ENCODE measurements around the gene MIF.
A peak's percentile ranks its signal among the peaks of the same experiment; 100 is the strongest.

The MIF gene

DNA sequence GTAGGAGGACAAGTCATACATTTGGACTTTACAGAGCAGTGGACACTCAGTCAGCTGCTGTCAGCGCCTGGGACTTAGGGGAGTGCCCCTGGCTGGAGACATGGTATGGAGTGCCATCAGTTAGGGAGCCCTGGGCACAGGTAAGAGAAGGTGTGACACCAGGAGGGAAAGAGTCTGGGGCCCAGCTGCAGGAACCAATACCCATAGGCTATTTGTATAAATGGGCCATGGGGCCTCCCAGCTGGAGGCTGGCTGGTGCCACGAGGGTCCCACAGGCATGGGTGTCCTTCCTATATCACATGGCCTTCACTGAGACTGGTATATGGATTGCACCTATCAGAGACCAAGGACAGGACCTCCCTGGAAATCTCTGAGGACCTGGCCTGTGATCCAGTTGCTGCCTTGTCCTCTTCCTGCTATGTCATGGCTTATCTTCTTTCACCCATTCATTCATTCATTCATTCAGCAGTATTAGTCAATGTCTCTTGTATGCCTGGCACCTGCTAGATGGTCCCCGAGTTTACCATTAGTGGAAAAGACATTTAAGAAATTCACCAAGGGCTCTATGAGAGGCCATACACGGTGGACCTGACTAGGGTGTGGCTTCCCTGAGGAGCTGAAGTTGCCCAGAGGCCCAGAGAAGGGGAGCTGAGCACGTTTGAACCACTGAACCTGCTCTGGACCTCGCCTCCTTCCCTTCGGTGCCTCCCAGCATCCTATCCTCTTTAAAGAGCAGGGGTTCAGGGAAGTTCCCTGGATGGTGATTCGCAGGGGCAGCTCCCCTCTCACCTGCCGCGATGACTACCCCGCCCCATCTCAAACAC, 850 bp upstream of the MIF start (continued):
- TF ChIP-seq, protein P1, sequence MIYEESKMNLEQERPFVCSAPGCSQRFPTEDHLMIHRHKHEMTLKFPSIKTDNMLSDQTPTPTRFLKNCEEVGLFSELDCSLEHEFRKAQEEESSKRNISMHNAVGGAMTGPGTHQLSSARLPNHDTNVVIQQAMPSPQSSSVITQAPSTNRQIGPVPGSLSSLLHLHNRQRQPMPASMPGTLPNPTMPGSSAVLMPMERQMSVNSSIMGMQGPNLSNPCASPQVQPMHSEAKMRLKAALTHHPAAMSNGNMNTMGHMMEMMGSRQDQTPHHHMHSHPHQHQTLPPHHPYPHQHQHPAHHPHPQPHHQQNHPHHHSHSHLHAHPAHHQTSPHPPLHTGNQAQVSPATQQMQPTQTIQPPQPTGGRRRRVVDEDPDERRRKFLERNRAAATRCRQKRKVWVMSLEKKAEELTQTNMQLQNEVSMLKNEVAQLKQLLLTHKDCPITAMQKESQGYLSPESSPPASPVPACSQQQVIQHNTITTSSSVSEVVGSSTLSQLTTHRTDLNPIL (CRISPR knock-in tag; IDR thresholded peaks at IDR 0.05; ENCODE audit: low read depth), result no peak
- TF ChIP-seq TOX (CRISPR knock-in tag; IDR thresholded peaks at IDR 0.05; ENCODE audit: borderline replicate concordance), result no peak

GRCh38 chr22:23894710-23895598, 771 bp downstream of the MIF start:
- ATAC-seq, result peak; percentile 62
- TF ChIP-seq ZNF8 (CRISPR knock-in tag; IDR thresholded peaks at IDR 0.05) (no peak), ARNTL (CRISPR knock-in tag; IDR thresholded peaks at IDR 0.05; ENCODE audit: borderline replicate concordance, low read depth) (no peak), BACH2 (CRISPR knock-in tag; IDR thresholded peaks at IDR 0.05; ENCODE audit: borderline replicate concordance) (no peak), ISL1 (CRISPR knock-in tag; IDR thresholded peaks at IDR 0.05) (no peak), GLIS3 (CRISPR knock-in tag; IDR thresholded peaks at IDR 0.05) (no peak), RARB (CRISPR knock-in tag; IDR thresholded peaks at IDR 0.05) (no peak), ZNF565 (CRISPR knock-in tag; conservative IDR thresholded peaks at IDR 0.05; ENCODE audit: low read depth) (no peak), ZFP30 (CRISPR knock-in tag; IDR thresholded peaks at IDR 0.05) (no peak), CSDC2 (CRISPR knock-in tag; IDR thresholded peaks at IDR 0.05) (no peak), PPARA (CRISPR knock-in tag; IDR thresholded peaks at IDR 0.05; ENCODE audit: borderline replicate concordance) (no peak), ESRRG (CRISPR knock-in tag; IDR thresholded peaks at IDR 0.05) (no peak)
- TF ChIP-seq, protein P1 (CRISPR knock-in tag; IDR thresholded peaks at IDR 0.05; ENCODE audit: low read depth), result no peak
- TF ChIP-seq, protein P2, sequence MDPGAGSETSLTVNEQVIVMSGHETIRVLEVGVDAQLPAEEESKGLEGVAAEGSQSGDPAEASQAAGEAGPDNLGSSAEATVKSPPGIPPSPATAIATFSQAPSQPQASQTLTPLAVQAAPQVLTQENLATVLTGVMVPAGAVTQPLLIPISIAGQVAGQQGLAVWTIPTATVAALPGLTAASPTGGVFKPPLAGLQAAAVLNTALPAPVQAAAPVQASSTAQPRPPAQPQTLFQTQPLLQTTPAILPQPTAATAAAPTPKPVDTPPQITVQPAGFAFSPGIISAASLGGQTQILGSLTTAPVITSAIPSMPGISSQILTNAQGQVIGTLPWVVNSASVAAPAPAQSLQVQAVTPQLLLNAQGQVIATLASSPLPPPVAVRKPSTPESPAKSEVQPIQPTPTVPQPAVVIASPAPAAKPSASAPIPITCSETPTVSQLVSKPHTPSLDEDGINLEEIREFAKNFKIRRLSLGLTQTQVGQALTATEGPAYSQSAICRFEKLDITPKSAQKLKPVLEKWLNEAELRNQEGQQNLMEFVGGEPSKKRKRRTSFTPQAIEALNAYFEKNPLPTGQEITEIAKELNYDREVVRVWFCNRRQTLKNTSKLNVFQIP (CRISPR knock-in tag; IDR thresholded peaks at IDR 0.05; ENCODE audit: borderline replicate concordance, low read depth), result no peak
- TF ChIP-seq, protein P3, sequence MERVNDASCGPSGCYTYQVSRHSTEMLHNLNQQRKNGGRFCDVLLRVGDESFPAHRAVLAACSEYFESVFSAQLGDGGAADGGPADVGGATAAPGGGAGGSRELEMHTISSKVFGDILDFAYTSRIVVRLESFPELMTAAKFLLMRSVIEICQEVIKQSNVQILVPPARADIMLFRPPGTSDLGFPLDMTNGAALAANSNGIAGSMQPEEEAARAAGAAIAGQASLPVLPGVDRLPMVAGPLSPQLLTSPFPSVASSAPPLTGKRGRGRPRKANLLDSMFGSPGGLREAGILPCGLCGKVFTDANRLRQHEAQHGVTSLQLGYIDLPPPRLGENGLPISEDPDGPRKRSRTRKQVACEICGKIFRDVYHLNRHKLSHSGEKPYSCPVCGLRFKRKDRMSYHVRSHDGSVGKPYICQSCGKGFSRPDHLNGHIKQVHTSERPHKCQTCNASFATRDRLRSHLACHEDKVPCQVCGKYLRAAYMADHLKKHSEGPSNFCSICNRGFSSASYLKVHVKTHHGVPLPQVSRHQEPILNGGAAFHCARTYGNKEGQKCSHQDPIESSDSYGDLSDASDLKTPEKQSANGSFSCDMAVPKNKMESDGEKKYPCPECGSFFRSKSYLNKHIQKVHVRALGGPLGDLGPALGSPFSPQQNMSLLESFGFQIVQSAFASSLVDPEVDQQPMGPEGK (CRISPR knock-in tag; IDR thresholded peaks at IDR 0.05; ENCODE audit: borderline replicate concordance), result no peak
- TF ChIP-seq, protein P4, sequence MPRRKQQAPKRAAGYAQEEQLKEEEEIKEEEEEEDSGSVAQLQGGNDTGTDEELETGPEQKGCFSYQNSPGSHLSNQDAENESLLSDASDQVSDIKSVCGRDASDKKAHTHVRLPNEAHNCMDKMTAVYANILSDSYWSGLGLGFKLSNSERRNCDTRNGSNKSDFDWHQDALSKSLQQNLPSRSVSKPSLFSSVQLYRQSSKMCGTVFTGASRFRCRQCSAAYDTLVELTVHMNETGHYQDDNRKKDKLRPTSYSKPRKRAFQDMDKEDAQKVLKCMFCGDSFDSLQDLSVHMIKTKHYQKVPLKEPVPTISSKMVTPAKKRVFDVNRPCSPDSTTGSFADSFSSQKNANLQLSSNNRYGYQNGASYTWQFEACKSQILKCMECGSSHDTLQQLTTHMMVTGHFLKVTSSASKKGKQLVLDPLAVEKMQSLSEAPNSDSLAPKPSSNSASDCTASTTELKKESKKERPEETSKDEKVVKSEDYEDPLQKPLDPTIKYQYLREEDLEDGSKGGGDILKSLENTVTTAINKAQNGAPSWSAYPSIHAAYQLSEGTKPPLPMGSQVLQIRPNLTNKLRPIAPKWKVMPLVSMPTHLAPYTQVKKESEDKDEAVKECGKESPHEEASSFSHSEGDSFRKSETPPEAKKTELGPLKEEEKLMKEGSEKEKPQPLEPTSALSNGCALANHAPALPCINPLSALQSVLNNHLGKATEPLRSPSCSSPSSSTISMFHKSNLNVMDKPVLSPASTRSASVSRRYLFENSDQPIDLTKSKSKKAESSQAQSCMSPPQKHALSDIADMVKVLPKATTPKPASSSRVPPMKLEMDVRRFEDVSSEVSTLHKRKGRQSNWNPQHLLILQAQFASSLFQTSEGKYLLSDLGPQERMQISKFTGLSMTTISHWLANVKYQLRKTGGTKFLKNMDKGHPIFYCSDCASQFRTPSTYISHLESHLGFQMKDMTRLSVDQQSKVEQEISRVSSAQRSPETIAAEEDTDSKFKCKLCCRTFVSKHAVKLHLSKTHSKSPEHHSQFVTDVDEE (CRISPR knock-in tag; IDR thresholded peaks at IDR 0.05), result no peak

DNA sequence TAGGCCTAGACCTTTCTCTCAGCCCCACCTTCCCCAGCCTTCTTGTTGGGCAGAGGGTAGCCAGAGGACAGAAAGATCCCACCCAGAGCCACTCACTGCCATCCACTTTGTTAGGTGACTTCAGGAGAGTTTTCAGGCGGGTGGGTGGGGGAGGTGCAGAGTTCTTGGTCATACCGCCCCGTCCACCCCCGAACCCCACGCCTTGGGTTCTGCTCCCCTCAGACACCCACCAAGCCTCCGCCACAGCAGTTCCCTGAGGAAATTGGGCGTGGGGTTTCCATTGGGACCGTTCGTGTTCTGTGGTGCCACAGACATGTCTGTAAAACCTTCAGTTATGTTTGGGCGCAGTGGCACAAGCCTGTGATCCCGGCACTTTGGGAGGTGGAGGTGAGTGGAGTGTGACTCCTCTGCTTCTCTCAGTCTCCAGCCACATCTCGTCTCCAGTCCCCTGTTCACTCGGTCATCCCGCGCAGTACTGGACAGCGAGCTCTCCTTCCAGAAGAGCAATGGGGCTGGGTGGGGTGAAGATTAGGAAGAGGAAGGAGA, 1.5 kb downstream of the MIF start:
- TF ChIP-seq ZFP30 (CRISPR knock-in tag; IDR thresholded peaks at IDR 0.05) (no peak), CSRNP3 (CRISPR knock-in tag; IDR thresholded peaks at IDR 0.05) (no peak), TCF4 (CRISPR knock-in tag; IDR thresholded peaks at IDR 0.05; ENCODE audit: borderline replicate concordance) (no peak), SNAI2 (CRISPR knock-in tag; IDR thresholded peaks at IDR 0.05) (no peak), PPARA (CRISPR knock-in tag; IDR thresholded peaks at IDR 0.05; ENCODE audit: borderline replicate concordance) (no peak), ARNTL (CRISPR knock-in tag; IDR thresholded peaks at IDR 0.05; ENCODE audit: borderline replicate concordance, low read depth) (no peak), TOX (CRISPR knock-in tag; IDR thresholded peaks at IDR 0.05; ENCODE audit: borderline replicate concordance) (no peak), ZNF565 (CRISPR knock-in tag; conservative IDR thresholded peaks at IDR 0.05; ENCODE audit: low read depth) (no peak), RARB (CRISPR knock-in tag; IDR thresholded peaks at IDR 0.05) (no peak), CSDC2 (CRISPR knock-in tag; IDR thresholded peaks at IDR 0.05) (no peak), GLIS3 (CRISPR knock-in tag; IDR thresholded peaks at IDR 0.05) (no peak), ZNF8 (CRISPR knock-in tag; IDR thresholded peaks at IDR 0.05) (no peak), ISL1 (CRISPR knock-in tag; IDR thresholded peaks at IDR 0.05) (no peak), ZC3H10 (CRISPR knock-in tag; IDR thresholded peaks at IDR 0.05) (no peak)
- TF ChIP-seq, protein P2 (CRISPR knock-in tag; IDR thresholded peaks at IDR 0.05; ENCODE audit: borderline replicate concordance, low read depth), result no peak
- no peak for ATAC-seq

All from SK-N-SH treated with all-trans-retinoic acid at 6 μM for 48 hours (cell line).